Thyroid gland (tissue), 4 donors: ENCODE measurements around the gene CAPZB.

Experiments
- POLR2A ChIP-seq, 2 donors: fragments of 450-650 bp; IDR thresholded peaks; one replicate each; pipeline ENCODE4 v1.6.1; 2017; ENCODE audit warnings: antibody characterized with exemption in 2 of 2, mild to moderate bottlenecking in 2 of 2, moderate library complexity in 1 of 2
- TF ChIP-seq, protein P1 (sequence below), 6 experiments: fragments of 200-600 bp in 3 of 6; fragments of 450-650 bp in 3 of 6; sonication (generic) in 3 of 6; IDR thresholded peaks; one replicate each; pipeline ENCODE4 v1.5.1; 2016 to 2019; ENCODE audit warnings: antibody characterized with exemption in 6 of 6, mild to moderate bottlenecking in 2 of 6, inconsistent platforms in 1 of 6, moderate library complexity in 1 of 6

DNA sequence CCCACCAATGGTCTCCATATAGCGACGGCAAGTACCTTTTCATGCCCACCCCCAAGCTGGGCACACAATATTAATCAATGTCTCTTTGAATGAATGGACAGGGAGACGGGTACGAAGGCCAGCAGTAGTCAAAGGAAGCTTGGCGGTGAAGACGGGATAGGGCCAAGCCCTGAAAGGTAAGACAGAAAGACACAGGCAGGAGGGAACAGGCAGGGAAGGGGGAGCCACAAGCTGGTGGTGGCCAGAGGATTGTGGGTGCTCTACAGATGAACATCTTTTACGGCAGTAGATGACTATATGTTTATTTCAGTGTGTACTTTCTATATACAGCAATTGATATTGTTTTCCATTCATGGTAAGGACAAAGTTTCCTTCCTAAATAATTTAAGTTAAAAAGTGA lies 16.3 kb downstream of the CAPZB start:
- TF ChIP-seq POLR2A (IDR thresholded peaks at IDR 0.05): no peak
- TF ChIP-seq, protein P1, sequence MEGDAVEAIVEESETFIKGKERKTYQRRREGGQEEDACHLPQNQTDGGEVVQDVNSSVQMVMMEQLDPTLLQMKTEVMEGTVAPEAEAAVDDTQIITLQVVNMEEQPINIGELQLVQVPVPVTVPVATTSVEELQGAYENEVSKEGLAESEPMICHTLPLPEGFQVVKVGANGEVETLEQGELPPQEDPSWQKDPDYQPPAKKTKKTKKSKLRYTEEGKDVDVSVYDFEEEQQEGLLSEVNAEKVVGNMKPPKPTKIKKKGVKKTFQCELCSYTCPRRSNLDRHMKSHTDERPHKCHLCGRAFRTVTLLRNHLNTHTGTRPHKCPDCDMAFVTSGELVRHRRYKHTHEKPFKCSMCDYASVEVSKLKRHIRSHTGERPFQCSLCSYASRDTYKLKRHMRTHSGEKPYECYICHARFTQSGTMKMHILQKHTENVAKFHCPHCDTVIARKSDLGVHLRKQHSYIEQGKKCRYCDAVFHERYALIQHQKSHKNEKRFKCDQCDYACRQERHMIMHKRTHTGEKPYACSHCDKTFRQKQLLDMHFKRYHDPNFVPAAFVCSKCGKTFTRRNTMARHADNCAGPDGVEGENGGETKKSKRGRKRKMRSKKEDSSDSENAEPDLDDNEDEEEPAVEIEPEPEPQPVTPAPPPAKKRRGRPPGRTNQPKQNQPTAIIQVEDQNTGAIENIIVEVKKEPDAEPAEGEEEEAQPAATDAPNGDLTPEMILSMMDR (IDR thresholded peaks at IDR 0.05): no peak
